ENCODE data around the gene ATG2A. TPM values are rescaled to one million over a fixed set of nuclear protein-coding genes. Genes with fewer than 3 reads are reported as not detected.

Gene ATG2A
- total and polyA plus RNA-seq, 9 of the 15 experiments (the other 6 are each of a cell fraction or from before 2014, with no cell fraction given): 0.25 to 45.9 (median 5.2) TPM

DNA sequence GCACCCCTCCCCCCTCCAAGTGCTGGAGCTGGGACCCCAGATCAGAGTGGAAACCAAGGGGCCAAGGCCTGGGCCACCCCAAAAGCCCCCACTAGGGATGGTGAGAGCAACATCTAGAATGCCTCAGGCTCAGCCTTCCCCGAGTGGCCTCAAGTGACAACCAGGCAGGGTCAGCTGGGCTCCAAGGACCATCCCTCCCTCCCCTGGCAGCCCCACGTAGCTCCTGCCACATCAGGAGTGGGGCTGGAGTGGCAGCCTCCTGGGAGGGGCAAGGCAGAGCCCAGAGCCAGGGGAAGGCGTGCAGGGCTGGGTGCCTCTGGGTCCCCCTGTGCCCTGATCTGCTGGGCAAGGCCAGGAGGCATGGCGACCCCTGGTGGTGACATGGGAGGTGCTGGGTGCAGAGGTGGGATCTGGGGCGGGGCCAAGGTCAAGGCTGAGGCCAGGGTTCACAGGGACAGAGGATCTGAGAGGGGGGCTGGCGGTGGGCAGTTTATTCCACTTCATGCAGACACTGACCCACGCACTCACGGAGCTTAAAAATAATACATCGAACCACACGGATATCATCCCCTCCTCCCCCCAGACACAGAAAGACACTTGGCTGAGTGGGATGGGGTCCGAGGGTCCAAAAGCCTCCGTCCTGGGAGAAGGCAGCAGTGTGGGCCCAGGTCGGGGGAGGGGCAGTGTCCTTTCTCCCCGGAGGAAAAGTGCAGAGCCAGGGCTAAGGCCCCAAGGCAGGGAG is 22.8 kb downstream of the ATG2A start (continued):
- TF ChIP-seq, protein P1, sequence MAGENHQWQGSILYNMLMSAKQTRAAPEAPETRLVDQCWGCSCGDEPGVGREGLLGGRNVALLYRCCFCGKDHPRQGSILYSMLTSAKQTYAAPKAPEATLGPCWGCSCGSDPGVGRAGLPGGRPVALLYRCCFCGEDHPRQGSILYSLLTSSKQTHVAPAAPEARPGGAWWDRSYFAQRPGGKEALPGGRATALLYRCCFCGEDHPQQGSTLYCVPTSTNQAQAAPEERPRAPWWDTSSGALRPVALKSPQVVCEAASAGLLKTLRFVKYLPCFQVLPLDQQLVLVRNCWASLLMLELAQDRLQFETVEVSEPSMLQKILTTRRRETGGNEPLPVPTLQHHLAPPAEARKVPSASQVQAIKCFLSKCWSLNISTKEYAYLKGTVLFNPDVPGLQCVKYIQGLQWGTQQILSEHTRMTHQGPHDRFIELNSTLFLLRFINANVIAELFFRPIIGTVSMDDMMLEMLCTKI (IDR thresholded peaks at IDR 0.05; ENCODE audit: partially characterized antibody): no peak
- no peak for TF ChIP-seq SIRT6 (IDR thresholded peaks at IDR 0.05; ENCODE audit: low read depth, low read length)
- no peak for TF ChIP-seq ZNF41 (CRISPR knock-in tag; conservative IDR thresholded peaks at IDR 0.05)
- TF ChIP-seq, protein P2, sequence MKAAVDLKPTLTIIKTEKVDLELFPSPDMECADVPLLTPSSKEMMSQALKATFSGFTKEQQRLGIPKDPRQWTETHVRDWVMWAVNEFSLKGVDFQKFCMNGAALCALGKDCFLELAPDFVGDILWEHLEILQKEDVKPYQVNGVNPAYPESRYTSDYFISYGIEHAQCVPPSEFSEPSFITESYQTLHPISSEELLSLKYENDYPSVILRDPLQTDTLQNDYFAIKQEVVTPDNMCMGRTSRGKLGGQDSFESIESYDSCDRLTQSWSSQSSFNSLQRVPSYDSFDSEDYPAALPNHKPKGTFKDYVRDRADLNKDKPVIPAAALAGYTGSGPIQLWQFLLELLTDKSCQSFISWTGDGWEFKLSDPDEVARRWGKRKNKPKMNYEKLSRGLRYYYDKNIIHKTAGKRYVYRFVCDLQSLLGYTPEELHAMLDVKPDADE (conservative IDR thresholded peaks at IDR 0.05; ENCODE audit: control insufficient read depth, low read depth, low read length): no peak
- TF ChIP-seq SMAD1 (IDR thresholded peaks at IDR 0.05; ENCODE audit: low read depth, low read length, partially characterized antibody): no peak
- TF ChIP-seq, protein P3, sequence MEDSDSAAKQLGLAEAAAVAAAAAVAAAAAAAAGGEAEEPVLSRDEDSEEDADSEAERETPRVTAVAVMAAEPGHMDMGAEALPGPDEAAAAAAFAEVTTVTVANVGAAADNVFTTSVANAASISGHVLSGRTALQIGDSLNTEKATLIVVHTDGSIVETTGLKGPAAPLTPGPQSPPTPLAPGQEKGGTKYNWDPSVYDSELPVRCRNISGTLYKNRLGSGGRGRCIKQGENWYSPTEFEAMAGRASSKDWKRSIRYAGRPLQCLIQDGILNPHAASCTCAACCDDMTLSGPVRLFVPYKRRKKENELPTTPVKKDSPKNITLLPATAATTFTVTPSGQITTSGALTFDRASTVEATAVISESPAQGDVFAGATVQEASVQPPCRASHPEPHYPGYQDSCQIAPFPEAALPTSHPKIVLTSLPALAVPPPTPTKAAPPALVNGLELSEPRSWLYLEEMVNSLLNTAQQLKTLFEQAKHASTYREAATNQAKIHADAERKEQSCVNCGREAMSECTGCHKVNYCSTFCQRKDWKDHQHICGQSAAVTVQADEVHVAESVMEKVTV (CRISPR knock-in tag; IDR thresholded peaks at IDR 0.05): peak; percentile 82
- peak; percentile 37; the same call in 1 of the 2 replicates for TF ChIP-seq CREM (IDR thresholded peaks at IDR 0.05; ENCODE audit: low read depth)
- TF ChIP-seq U2AF2 (optimal IDR thresholded peaks at IDR 0.05; ENCODE audit: low read depth, low read length): no peak
- TF ChIP-seq, protein P4, sequence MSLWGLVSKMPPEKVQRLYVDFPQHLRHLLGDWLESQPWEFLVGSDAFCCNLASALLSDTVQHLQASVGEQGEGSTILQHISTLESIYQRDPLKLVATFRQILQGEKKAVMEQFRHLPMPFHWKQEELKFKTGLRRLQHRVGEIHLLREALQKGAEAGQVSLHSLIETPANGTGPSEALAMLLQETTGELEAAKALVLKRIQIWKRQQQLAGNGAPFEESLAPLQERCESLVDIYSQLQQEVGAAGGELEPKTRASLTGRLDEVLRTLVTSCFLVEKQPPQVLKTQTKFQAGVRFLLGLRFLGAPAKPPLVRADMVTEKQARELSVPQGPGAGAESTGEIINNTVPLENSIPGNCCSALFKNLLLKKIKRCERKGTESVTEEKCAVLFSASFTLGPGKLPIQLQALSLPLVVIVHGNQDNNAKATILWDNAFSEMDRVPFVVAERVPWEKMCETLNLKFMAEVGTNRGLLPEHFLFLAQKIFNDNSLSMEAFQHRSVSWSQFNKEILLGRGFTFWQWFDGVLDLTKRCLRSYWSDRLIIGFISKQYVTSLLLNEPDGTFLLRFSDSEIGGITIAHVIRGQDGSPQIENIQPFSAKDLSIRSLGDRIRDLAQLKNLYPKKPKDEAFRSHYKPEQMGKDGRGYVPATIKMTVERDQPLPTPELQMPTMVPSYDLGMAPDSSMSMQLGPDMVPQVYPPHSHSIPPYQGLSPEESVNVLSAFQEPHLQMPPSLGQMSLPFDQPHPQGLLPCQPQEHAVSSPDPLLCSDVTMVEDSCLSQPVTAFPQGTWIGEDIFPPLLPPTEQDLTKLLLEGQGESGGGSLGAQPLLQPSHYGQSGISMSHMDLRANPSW (CRISPR knock-in tag; IDR thresholded peaks at IDR 0.05): no peak
- no peak for TF ChIP-seq SFPQ (IDR thresholded peaks at IDR 0.05; ENCODE audit: low read depth, low read length)
- no peak for TF ChIP-seq MYBL2 (IDR thresholded peaks at IDR 0.05; ENCODE audit: low read depth)
- TF ChIP-seq MYBL2 (CRISPR knock-in tag; IDR thresholded peaks at IDR 0.05; ENCODE audit: borderline replicate concordance): no peak
- TF ChIP-seq ZNF717 (CRISPR knock-in tag; IDR thresholded peaks at IDR 0.05): no peak
- TF ChIP-seq KDM4B (IDR thresholded peaks at IDR 0.05; ENCODE audit: borderline replicate concordance in 2 of 2, low read depth in 1 of 2): no peak
- no peak for TF ChIP-seq PPARD (CRISPR knock-in tag; IDR thresholded peaks at IDR 0.05)
- no peak for TF ChIP-seq PHF8 (IDR thresholded peaks at IDR 0.05; ENCODE audit: borderline replicate concordance, low read length)
- TF ChIP-seq MBD2 (IDR thresholded peaks at IDR 0.05; ENCODE audit: borderline replicate concordance, low read depth): no peak

Measured in K562 (cell line).